Left ventricle myocardium inferior (tissue), 1 donor: ENCODE results near the gene PLA2G4D. TPM values are rescaled to one million over a fixed set of nuclear protein-coding genes. Genes with fewer than 3 reads are reported as not detected.

Experiments used
- DNase-seq: peaks from one replicate; pipeline ENCODE4 v3.0.0-alpha.2; 2020
- H3K27ac ChIP-seq: fragments of 200-600 bp; replicated peaks from 2 replicates; pipeline ENCODE4 v1.8.0; 2021
- H3K27me3 ChIP-seq: fragments of 200-600 bp; 2 replicates; pipeline ENCODE4 v1.8.0; 2021; ENCODE audit warnings: low read depth
- H3K36me3 ChIP-seq: fragments of 200-600 bp; 2 replicates; pipeline ENCODE4 v1.8.0; 2021
- H3K4me1 ChIP-seq: fragments of 200-600 bp; 2 replicates; pipeline ENCODE4 v1.8.0; 2021
- H3K4me3 ChIP-seq: fragments of 200-600 bp; 2 replicates; pipeline ENCODE4 v1.8.0; 2021; ENCODE audit warnings: mild to moderate bottlenecking, moderate library complexity
- H3K9me3 ChIP-seq: fragments of 200-600 bp; replicated peaks from 2 replicates; pipeline ENCODE4 v1.8.0; 2021
- CTCF ChIP-seq: fragments of 200-600 bp; IDR thresholded peaks from 2 replicates; pipeline ENCODE4 v1.8.0; 2021; ENCODE audit warnings: antibody characterized with exemption, mild to moderate bottlenecking, borderline replicate concordance
- intact Hi-C: fragments of 100-400 bp; cut with micrococcal nuclease; formaldehyde crosslinking; loops from one replicate; pipeline ENCODE4 v1.11.0; 2022
- total RNA-seq: library from RNA; stranded (reverse); fragmentation: NEBNext Ultra II Directional; extraction: Animal tissue kit (Norgen Biotek cat#: 25700); gene quantifications from one replicate; pipeline ENCODE4 v1.2.1, GENCODE V29; 2021
- donor health status: DM: no; HTN: yes; CAD: no; lungs with severe emphysema.

PLA2G4D gene
- total RNA-seq, 1 donor from 2014 or later: not detected

- Histone ChIP-seq H3K4me3 (no peak overlapping the region), H3K27me3 (peaks cover 5% of the 10 kb centered on the region), H3K9me3 (peaks cover 11% of the 10 kb centered on the region), H3K4me1 (peaks cover 4% of the 10 kb centered on the region), H3K27ac (no peak overlapping the region), H3K36me3 (no peaks in the 10 kb centered on the region)
- intact Hi-C loops: no loop called here
- no peak for TF ChIP-seq CTCF
- no peak for DNase-seq
These were observed 17.6 kb upstream of the PLA2G4D start for GRCh38 chr15:42111924-42112323.

GRCh38 chr15:42110367-42110766 lies 16.0 kb upstream of the PLA2G4D start:
- intact Hi-C loops: no loop called here
- H3K4me1 ChIP-seq: peaks cover 4% of the 10 kb centered on the region
- peaks cover 6% of the 10 kb centered on the region for H3K9me3 ChIP-seq
- no peak for TF ChIP-seq CTCF
- DNase-seq: no peak
- no peaks in the 10 kb centered on the region for H3K36me3 ChIP-seq
- peaks cover 9% of the 10 kb centered on the region for H3K27me3 ChIP-seq
- H3K4me3 ChIP-seq: no peak overlapping the region
- H3K27ac ChIP-seq: no peak overlapping the region

- TF ChIP-seq CTCF: no peak
- no peak overlapping the region for H3K4me3 ChIP-seq
- DNase-seq: no peak
- H3K9me3 ChIP-seq: peaks cover 6% of the 10 kb centered on the region
- intact Hi-C loops: no loop called here
- peaks cover 4% of the 10 kb centered on the region for H3K4me1 ChIP-seq
- H3K27ac ChIP-seq: no peak overlapping the region
- no peaks in the 10 kb centered on the region for H3K36me3 ChIP-seq
- H3K27me3 ChIP-seq: peaks cover 9% of the 10 kb centered on the region
These were observed 14.4 kb upstream of the PLA2G4D start for GRCh38 chr15:42108806-42109205.

- Histone ChIP-seq H3K36me3 (no peaks in the 10 kb centered on the region), H3K4me3 (no peak overlapping the region), H3K9me3 (peaks cover 3% of the 10 kb centered on the region), H3K27me3 (peaks cover 9% of the 10 kb centered on the region), H3K4me1 (peaks cover 4% of the 10 kb centered on the region), H3K27ac (no peak overlapping the region)
- TF ChIP-seq CTCF: no peak
- DNase-seq: no peak
- intact Hi-C loops: no loop called here
These were observed 13.8 kb upstream of the PLA2G4D start for GRCh38 chr15:42108189-42108588.

GRCh38 chr15:42107473-42107872 lies 13.1 kb upstream of the PLA2G4D start:
- Histone ChIP-seq H3K27ac (no peak overlapping the region), H3K4me3 (no peak overlapping the region), H3K9me3 (no peaks in the 10 kb centered on the region), H3K4me1 (peaks cover 4% of the 10 kb centered on the region), H3K27me3 (peaks cover 9% of the 10 kb centered on the region), H3K36me3 (no peaks in the 10 kb centered on the region)
- TF ChIP-seq CTCF: no peak
- intact Hi-C loops: no loop called here
- no peak for DNase-seq

GRCh38 chr15:42106288-42106687 lies 11.9 kb upstream of the PLA2G4D start:
- DNase-seq: no peak
- Histone ChIP-seq H3K4me3 (no peak overlapping the region), H3K27ac (no peak overlapping the region), H3K9me3 (no peaks in the 10 kb centered on the region), H3K27me3 (peaks cover 9% of the 10 kb centered on the region), H3K4me1 (peaks cover 4% of the 10 kb centered on the region), H3K36me3 (no peaks in the 10 kb centered on the region)
- intact Hi-C loops: no loop called here
- TF ChIP-seq CTCF: no peak
